K562 (cell line): ENCODE data around the gene VWF. TPM values are rescaled to one million over a fixed set of nuclear protein-coding genes. Genes with fewer than 3 reads are reported as not detected.

Experiments used
- ATAC-seq: fragments of 200-7000 bp; cut with Tn5 transposase; 3 replicates; pipeline ENCODE4 v1.9.1; 2020; ENCODE audit warnings: moderate library complexity
- BruUV-seq: library from RNA; stranded (reverse); fragments of 400-500 nt; replicated peaks from 2 replicates; lab custom pipeline; 2021; lab: Mats Ljungman, UMichigan
- CTCF ChIA-PET: fragments of 300-600 bp; formaldehyde crosslinking; extraction: SDS; loops from one replicate; lab custom pipeline; 2021; ENCODE audit warnings: low intra/inter-chr PET ratio; lab: Yijun Ruan, JAX
- POLR2A ChIA-PET: fragments of 300-600, 350-650 bp; sonication (Branson Sonifier 250); formaldehyde crosslinking; extraction: SDS; loops from one replicate; lab custom pipeline; 2021; ENCODE audit warnings: antibody characterized with exemption, inconsistent platforms; lab: Yijun Ruan, JAX
- DNase-seq, 4 experiments: peaks; one replicate each; pipeline versions ENCODE4 v3.0.0 to v3.0.0-alpha.2; 2011 to 2018; ENCODE audit warnings: low spot score in 3 of 4, mixed read lengths in 3 of 4; ENCODE audit errors: extremely low read depth in 1 of 4
- FAIRE-seq: peaks from 2 replicates; lab custom pipeline; 2011; peaks lifted over from hg19 to GRCh38; lab: Jason Lieb, UNC
- H2AFZ ChIP-seq: 2 replicates; pipeline ENCODE4 v1.6.0; 2011; ENCODE audit warnings: low read depth, low read length, control low read depth, inconsistent platforms
- H3K27ac ChIP-seq: fragments of 200-600 bp; 3 replicates; pipeline ENCODE4 v1.8.0; 2011; ENCODE audit warnings: low read depth, mild to moderate bottlenecking, control low read depth, inconsistent platforms, low read length, moderate library complexity, mixed read lengths; ENCODE audit errors: extremely low read depth
- H3K27me3 ChIP-seq, 2 experiments: fragments of 300-600 bp in 1 of 2; 2 replicates in 1 of 2; 3 replicates in 1 of 2; pipeline versions ENCODE4 v1.6.0 to v1.8.0; 2011; ENCODE audit warnings: inconsistent platforms in 2 of 2, low read length in 2 of 2, mild to moderate bottlenecking in 1 of 2, mixed read lengths in 1 of 2, moderate library complexity in 1 of 2; ENCODE audit not compliant: control insufficient read depth in 2 of 2, insufficient read depth in 2 of 2
- H3K36me3 ChIP-seq: fragments of 300-600 bp; 3 replicates; pipeline ENCODE4 v1.8.0; 2011; ENCODE audit warnings: mild to moderate bottlenecking, low read length, inconsistent platforms; ENCODE audit not compliant: control insufficient read depth, insufficient read depth
- H3K4me1 ChIP-seq, 2 experiments: fragments of 200-600 bp in 1 of 2; replicated peaks in 1 of 2; 2 replicates in 1 of 2; 3 replicates in 1 of 2; pipeline versions ENCODE4 v1.5.1 to v1.8.0; 2011; ENCODE audit warnings: inconsistent platforms in 2 of 2, low read length in 2 of 2, mild to moderate bottlenecking in 1 of 2, mixed read lengths in 1 of 2, moderate library complexity in 1 of 2; ENCODE audit not compliant: control insufficient read depth in 2 of 2, insufficient read depth in 2 of 2
- H3K4me2 ChIP-seq: 2 replicates; pipeline ENCODE4 v1.6.1; 2011; ENCODE audit warnings: low read length, control low read depth, inconsistent platforms, mixed read lengths; ENCODE audit not compliant: insufficient read depth
- H3K4me3 ChIP-seq: fragments of 200-600 bp; sonication (generic), shearing (Covaris generic); 2 replicates; pipeline ENCODE4 v1.5.1; 2016; ENCODE audit warnings: control low read depth, inconsistent platforms
- H3K79me2 ChIP-seq: fragments of 200-600 bp; 3 replicates; pipeline ENCODE4 v1.8.0; 2011; ENCODE audit warnings: low read length, inconsistent platforms; ENCODE audit not compliant: control insufficient read depth, insufficient read depth
- H3K9ac ChIP-seq, 2 experiments: 2 replicates each; pipeline versions ENCODE4 v1.6.0 to v1.6.1; 2011; ENCODE audit warnings: low read depth in 2 of 2, low read length in 2 of 2, control low read depth in 1 of 2, inconsistent platforms in 1 of 2, mild to moderate bottlenecking in 1 of 2, mixed read lengths in 1 of 2; ENCODE audit not compliant: insufficient read depth in 1 of 2
- H3K9me1 ChIP-seq: one replicate; pipeline ENCODE4 v1.6.0; 2011; ENCODE audit warnings: inconsistent platforms, mild to moderate bottlenecking, low read length, moderate library complexity; ENCODE audit not compliant: control insufficient read depth, insufficient read depth
- H3K9me3 ChIP-seq: replicated peaks from 2 replicates; pipeline ENCODE4 v1.5.1; 2011; ENCODE audit warnings: low read depth, low read length, inconsistent platforms; ENCODE audit not compliant: control insufficient read depth, insufficient read depth
- H4K20me1 ChIP-seq: replicated peaks from 2 replicates; pipeline ENCODE4 v1.6.1; 2011; ENCODE audit warnings: low read length, inconsistent platforms, mixed read lengths; ENCODE audit not compliant: control insufficient read depth, insufficient read depth
- FIP1L1 ChIP-seq: fragments of 200-400 bp; formaldehyde crosslinking; IDR thresholded peaks from 2 replicates; pipeline ENCODE4 v1.6.1; 2018; ENCODE audit warnings: mild to moderate bottlenecking, low read depth, low read length; ENCODE audit not compliant: poor library complexity, severe bottlenecking
- GMEB1 ChIP-seq: fragments of 250-450 bp; sonication (Bioruptor Pico); IDR thresholded peaks from 2 replicates; pipeline ENCODE4 v1.4.0; 2020; ENCODE audit warnings: mild to moderate bottlenecking
- L3MBTL2 ChIP-seq: fragments of 450-650 bp; IDR thresholded peaks from 2 replicates; pipeline ENCODE4 v1.6.1; 2016; ENCODE audit warnings: mild to moderate bottlenecking, moderate library complexity
- PYGO2 ChIP-seq: fragments of 450-650 bp; IDR thresholded peaks from 2 replicates; pipeline ENCODE4 v1.6.1; 2016; ENCODE audit warnings: mild to moderate bottlenecking, missing genetic modification characterization, moderate library complexity, missing compliant biosample characterization
- ZBTB7A ChIP-seq: IDR thresholded peaks from 2 replicates; pipeline ENCODE4 v1.6.1; 2011; ENCODE audit warnings: low read depth, mild to moderate bottlenecking, low read length, moderate library complexity, borderline replicate concordance; ENCODE audit not compliant: control insufficient read depth
- ZFPM2 ChIP-seq: fragments of 250-450 bp; sonication (Bioruptor Pico); IDR thresholded peaks from 2 replicates; pipeline ENCODE4 v1.5.1; 2022; ENCODE audit warnings: mild to moderate bottlenecking
- WGBS: fragments of 100-300 bp; shearing (Covaris generic); methylation state at CpG from one replicate; pipeline ENCODE4 v1.1.6; 2016; ENCODE audit warnings: low coverage, mixed read lengths; ENCODE audit not compliant: insufficient coverage; ENCODE audit errors: missing lambda C conversion rate; 5-methylcytosine and 5-hydroxymethylcytosine counted together
- in situ Hi-C: fragments of 300-500 bp; cut with MboI; formaldehyde crosslinking; loops from 4 replicates; pipeline ENCODE4 v1.15.0; 2018; ENCODE audit warnings: inconsistent platforms, mixed read lengths
- intact Hi-C: fragments of 100-400 bp; cut with micrococcal nuclease; formaldehyde crosslinking; loops from 2 replicates; pipeline ENCODE4 v1.14.2; 2022
- polyA plus RNA-seq, 8 experiments: library from polyadenylated mRNA; depleted of rRNA in 4 of 8; stranded (reverse) in 5 of 8; unstranded in 3 of 8; fragments of >200 nt; fragmentation: Nextera tagmentation in 2 of 8; fragmentation: Illumina TruSeq in 1 of 8; extraction: Ambion mirVana in 2 of 8; extraction: Trizol in 1 of 8; gene quantifications; 2 replicates each; pipeline versions ENCODE4 v1.2.1 to v1.2.3, GENCODE V29; 2011 to 2014; ENCODE audit warnings: inconsistent platforms in 1 of 8, missing spikeins in 1 of 8
- total RNA-seq, 7 experiments: library from RNA; depleted of rRNA in 6 of 7; stranded (reverse); fragments of >200 nt in 6 of 7; fragmentation: Illumina TruSeq in 2 of 7; extraction: Trizol in 2 of 7; gene quantifications; 2 replicates each; pipeline versions ENCODE4 v1.2.1 to v1.2.3, GENCODE V29; 2011 to 2021; ENCODE audit warnings: low replicate concordance in 1 of 7
- TF ChIP-seq, protein P1 (sequence below), 2 experiments: IDR thresholded peaks in 1 of 2; conservative IDR thresholded peaks in 1 of 2; 2 replicates each; pipeline ENCODE4 v1.6.1; 2016; ENCODE audit warnings: low read depth in 2 of 2, mild to moderate bottlenecking in 1 of 2, missing compliant biosample characterization in 1 of 2, missing genetic modification characterization in 1 of 2, moderate library complexity in 1 of 2
- TF ChIP-seq, protein P2 (sequence below): fragments of 250-450 bp; sonication (Bioruptor Pico); IDR thresholded peaks from 2 replicates; pipeline ENCODE4 v1.5.0; 2020; ENCODE audit warnings: mild to moderate bottlenecking
- TF ChIP-seq, protein P3 (sequence below): fragments of 250-450 bp; sonication (Bioruptor Pico); IDR thresholded peaks from 2 replicates; pipeline ENCODE4 v1.5.0; 2021; ENCODE audit warnings: mild to moderate bottlenecking, moderate library complexity

The VWF gene
- total and polyA plus RNA-seq, 9 of the 15 experiments (the other 6 are each of a cell fraction or from before 2014, with no cell fraction given), result 0.53 TPM; not detected in 8

- peaks cover 3 to 4% of the 10 kb centered on the region in 2 experiments; a peak in 3 of 5 replicates for H3K27me3 ChIP-seq
- CTCF ChIA-PET, result no interaction called here
- intact Hi-C loops (no loop called here), in situ Hi-C loops (no loop called here)
- no peaks in the 10 kb centered on the region for H3K9me3 ChIP-seq
- no peak overlapping the region for H2AFZ ChIP-seq
- H3K4me3 ChIP-seq, result no peak overlapping the region
- FAIRE-seq, result no peak
- ATAC-seq, result no peak
- no peaks in the 10 kb centered on the region for H3K9me1 ChIP-seq
- H3K36me3 ChIP-seq, result no peaks in the 10 kb centered on the region
- H3K4me2 ChIP-seq, result no peak overlapping the region
- no peak overlapping the region for H3K9ac ChIP-seq
- WGBS, result 6% methylated on average over 2 of the region's 2 CpGs
- no peaks in the 10 kb centered on the region for H3K79me2 ChIP-seq
- no peaks in the 10 kb centered on the region for H4K20me1 ChIP-seq
- H3K4me1 ChIP-seq, result no peaks in the 10 kb centered on the region; a peak in 1 of 5 replicates
- no peak for DNase-seq
- no peak overlapping the region for H3K27ac ChIP-seq
- POLR2A ChIA-PET, result no interaction called here
- BruUV-seq, result no TSS peak
- TF ChIP-seq, protein P1, sequence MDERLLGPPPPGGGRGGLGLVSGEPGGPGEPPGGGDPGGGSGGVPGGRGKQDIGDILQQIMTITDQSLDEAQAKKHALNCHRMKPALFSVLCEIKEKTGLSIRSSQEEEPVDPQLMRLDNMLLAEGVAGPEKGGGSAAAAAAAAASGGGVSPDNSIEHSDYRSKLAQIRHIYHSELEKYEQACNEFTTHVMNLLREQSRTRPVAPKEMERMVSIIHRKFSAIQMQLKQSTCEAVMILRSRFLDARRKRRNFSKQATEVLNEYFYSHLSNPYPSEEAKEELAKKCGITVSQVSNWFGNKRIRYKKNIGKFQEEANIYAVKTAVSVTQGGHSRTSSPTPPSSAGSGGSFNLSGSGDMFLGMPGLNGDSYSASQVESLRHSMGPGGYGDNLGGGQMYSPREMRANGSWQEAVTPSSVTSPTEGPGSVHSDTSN (CRISPR knock-in tag; IDR thresholded peaks at IDR 0.05; ENCODE audit: low read depth), result no peak
- TF ChIP-seq, protein P1 (tag; conservative IDR thresholded peaks at IDR 0.05; ENCODE audit: low read depth), result no peak
- TF ChIP-seq PYGO2 (tag) (no peak), ZFPM2 (CRISPR knock-in tag) (no peak), ZBTB7A (no peak), FIP1L1 (no peak), L3MBTL2 (no peak), GMEB1 (CRISPR knock-in tag) (no peak)
- TF ChIP-seq, protein P2, sequence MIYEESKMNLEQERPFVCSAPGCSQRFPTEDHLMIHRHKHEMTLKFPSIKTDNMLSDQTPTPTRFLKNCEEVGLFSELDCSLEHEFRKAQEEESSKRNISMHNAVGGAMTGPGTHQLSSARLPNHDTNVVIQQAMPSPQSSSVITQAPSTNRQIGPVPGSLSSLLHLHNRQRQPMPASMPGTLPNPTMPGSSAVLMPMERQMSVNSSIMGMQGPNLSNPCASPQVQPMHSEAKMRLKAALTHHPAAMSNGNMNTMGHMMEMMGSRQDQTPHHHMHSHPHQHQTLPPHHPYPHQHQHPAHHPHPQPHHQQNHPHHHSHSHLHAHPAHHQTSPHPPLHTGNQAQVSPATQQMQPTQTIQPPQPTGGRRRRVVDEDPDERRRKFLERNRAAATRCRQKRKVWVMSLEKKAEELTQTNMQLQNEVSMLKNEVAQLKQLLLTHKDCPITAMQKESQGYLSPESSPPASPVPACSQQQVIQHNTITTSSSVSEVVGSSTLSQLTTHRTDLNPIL (CRISPR knock-in tag), result no peak
- TF ChIP-seq, protein P3, sequence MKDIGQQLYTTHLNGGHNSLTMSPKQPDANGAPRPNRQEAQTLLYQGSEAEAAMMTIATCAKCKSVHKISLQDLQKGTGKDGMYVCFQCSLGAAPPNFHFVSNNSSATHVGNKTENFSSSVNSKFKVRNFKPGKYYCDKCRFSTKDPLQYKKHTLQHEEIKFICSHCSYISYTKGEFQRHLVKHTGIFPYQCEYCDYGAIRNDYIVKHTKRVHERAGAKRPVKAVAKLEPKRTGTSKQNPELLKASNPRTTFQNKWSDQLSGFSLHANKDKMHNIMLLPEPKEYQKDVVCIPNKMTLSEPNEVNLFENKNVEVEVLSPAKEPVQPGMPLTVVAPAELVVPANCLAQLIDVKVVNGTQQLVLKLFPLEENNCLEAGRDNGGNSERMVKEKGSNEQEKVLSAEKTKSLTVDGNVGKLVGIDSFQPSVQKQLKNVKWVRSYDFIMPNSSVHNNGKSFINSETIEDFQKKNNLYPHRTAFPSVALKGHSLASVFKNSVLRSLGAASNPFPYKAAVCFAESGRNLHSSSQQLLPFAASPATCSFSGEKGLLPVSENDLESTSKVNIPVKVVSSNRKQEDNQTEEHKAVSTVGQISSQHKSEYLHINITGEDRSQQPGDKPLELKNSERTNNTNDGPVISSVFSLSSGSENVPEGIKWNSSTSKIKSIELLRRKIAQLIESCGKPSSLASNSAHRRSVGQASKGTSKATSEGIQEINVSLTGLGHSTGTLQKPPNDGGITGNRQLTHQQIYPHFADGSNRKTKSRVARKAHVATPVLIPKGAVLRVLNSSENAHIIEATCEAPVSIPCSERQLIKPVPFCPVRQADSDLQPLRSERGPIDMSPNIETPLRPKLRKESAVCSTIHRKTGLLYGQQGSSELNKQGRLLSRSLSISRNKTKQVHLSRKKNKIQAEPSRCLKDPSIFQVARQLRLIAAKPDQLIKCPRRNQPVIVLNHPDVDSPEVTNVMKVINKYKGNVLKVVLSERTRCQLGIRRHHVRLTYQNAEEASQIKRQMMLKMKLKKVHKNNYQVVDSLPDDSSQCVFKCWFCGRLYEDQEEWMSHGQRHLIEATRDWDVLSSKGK, result no peak
These were observed 19.6 kb downstream of the VWF start for GRCh38 chr12:6104842-6105241.
